Measurements from ENCODE around the gene CHRNA10. TPM values are rescaled to one million over a fixed set of nuclear protein-coding genes. Genes with fewer than 3 reads are reported as not detected.

The CHRNA10 gene
- total RNA-seq, 1 donor from 2014 or later, result 2.6 TPM

GRCh38 chr11:3616721-3617460 lies 54.3 kb downstream of the CHRNA10 start:
- no peak overlapping the region for H3K27ac Mint-ChIP-seq
- DNase-seq (ENCODE audit: low spot score), result no peak
- H3K27me3 Mint-ChIP-seq (ENCODE audit: insufficient read depth), result peaks cover 5% of the 10 kb centered on the region
- peaks cover 14% of the 10 kb centered on the region for H3K4me1 Mint-ChIP-seq (ENCODE audit: low read depth)
- intact Hi-C loops (cut with micrococcal nuclease), result no loop called here
- H3K4me3 Mint-ChIP-seq, result no peak overlapping the region
- no peaks in the 10 kb centered on the region for H3K9me3 Mint-ChIP-seq
- H3K36me3 Mint-ChIP-seq (ENCODE audit: low read depth), result no peaks in the 10 kb centered on the region

GRCh38 chr11:3615998-3616397 lies 55.2 kb downstream of the CHRNA10 start:
- no peak for DNase-seq (ENCODE audit: low spot score)
- H3K27me3 Mint-ChIP-seq (ENCODE audit: insufficient read depth), result peaks cover 2% of the 10 kb centered on the region
- H3K4me3 Mint-ChIP-seq, result no peak overlapping the region
- peaks cover 14% of the 10 kb centered on the region for H3K4me1 Mint-ChIP-seq (ENCODE audit: low read depth)
- no peak overlapping the region for H3K27ac Mint-ChIP-seq
- H3K36me3 Mint-ChIP-seq (ENCODE audit: low read depth), result no peaks in the 10 kb centered on the region
- no peaks in the 10 kb centered on the region for H3K9me3 Mint-ChIP-seq
- intact Hi-C loops (cut with micrococcal nuclease), result no loop called here

Other genes starting within 250 kb of the CHRNA10 start
- gene ART5, start 29.4 kb downstream of the CHRNA10 start, total RNA-seq, result not detected in 2 replicates
- gene ART1, start 26.3 kb downstream of the CHRNA10 start, total RNA-seq, result not detected in 2 replicates
- 122 and 123 TPM in 2 replicates for gene NUP98, start 126.2 kb upstream of the CHRNA10 start, total RNA-seq
- gene PGAP2, start 137.2 kb upstream of the CHRNA10 start, total RNA-seq, result 29.8 and 30.1 TPM in 2 replicates
- 170 and 179 TPM in 2 replicates for gene RHOG, start 169.6 kb upstream of the CHRNA10 start, total RNA-seq
- 61.7 and 68.0 TPM in 2 replicates for gene STIM1, start 184.3 kb upstream of the CHRNA10 start, total RNA-seq

All from activated T-helper 1 cell treated with anti-CD3 and anti-CD28 coated beads, Interleukin-12 subunit alpha, Interleukin-12 subunit beta, Interleukin-2, Interleukin-4 antibody, amounts not matched to agents 30 ng/mL and 10 ng/mL and 1 ng/mL, durations not matched to agents 14 hours and 24 hours and 36 hours (primary cell).